ENCODE results near the gene AUTS2.

The AUTS2 gene

GRCh38 chr7:70559815-70560214 is 961.5 kb downstream of the AUTS2 start:
- H3K4me3 ChIP-seq (ENCODE audit: low read length): no peak overlapping the region
- TF ChIP-seq, protein P1, sequence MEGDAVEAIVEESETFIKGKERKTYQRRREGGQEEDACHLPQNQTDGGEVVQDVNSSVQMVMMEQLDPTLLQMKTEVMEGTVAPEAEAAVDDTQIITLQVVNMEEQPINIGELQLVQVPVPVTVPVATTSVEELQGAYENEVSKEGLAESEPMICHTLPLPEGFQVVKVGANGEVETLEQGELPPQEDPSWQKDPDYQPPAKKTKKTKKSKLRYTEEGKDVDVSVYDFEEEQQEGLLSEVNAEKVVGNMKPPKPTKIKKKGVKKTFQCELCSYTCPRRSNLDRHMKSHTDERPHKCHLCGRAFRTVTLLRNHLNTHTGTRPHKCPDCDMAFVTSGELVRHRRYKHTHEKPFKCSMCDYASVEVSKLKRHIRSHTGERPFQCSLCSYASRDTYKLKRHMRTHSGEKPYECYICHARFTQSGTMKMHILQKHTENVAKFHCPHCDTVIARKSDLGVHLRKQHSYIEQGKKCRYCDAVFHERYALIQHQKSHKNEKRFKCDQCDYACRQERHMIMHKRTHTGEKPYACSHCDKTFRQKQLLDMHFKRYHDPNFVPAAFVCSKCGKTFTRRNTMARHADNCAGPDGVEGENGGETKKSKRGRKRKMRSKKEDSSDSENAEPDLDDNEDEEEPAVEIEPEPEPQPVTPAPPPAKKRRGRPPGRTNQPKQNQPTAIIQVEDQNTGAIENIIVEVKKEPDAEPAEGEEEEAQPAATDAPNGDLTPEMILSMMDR (conservative IDR thresholded peaks at IDR 0.05; ENCODE audit: low read depth, low read length): no peak
- no peak for DNase-seq (ENCODE audit: low read depth)

GRCh38 chr7:70563960-70564359 is 965.7 kb downstream of the AUTS2 start:
- TF ChIP-seq, protein P1 (conservative IDR thresholded peaks at IDR 0.05; ENCODE audit: low read depth, low read length): no peak
- DNase-seq (ENCODE audit: low read depth): no peak
- H3K4me3 ChIP-seq (ENCODE audit: low read length): no peak overlapping the region

DNA sequence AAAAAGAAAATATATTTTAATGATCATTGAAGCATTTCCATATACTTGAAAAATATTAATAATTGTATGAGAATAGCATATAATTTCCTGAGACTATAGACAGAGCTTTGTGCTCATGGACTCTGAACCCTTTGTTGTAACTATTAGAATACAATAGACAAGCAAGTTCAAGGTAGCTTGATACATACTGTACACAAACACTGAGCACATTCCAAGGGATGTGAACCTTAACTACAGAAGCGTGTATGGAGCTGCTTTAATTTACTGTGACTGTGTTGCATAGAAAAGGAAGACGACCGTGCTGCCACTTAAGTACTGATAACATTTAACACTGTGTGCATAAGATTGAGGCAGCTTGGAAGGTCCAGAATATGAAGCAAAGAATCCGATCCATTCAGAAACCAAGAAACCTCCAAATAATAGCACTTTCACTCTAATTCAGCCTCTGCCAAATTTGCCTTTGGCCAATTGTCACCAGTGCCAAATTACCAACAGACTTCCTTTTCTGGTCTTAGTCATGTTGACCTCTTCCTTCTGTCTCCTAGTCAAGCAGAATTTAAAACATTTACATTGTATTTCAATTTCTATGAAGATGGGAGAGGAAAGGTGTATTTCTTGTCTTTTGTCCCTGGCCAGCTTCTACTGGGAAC is 967.6 kb downstream of the AUTS2 start:
- DNase-seq (ENCODE audit: low read depth): no peak
- TF ChIP-seq, protein P1 (conservative IDR thresholded peaks at IDR 0.05; ENCODE audit: low read depth, low read length): no peak
- H3K4me3 ChIP-seq (ENCODE audit: low read length): no peak overlapping the region

DNA sequence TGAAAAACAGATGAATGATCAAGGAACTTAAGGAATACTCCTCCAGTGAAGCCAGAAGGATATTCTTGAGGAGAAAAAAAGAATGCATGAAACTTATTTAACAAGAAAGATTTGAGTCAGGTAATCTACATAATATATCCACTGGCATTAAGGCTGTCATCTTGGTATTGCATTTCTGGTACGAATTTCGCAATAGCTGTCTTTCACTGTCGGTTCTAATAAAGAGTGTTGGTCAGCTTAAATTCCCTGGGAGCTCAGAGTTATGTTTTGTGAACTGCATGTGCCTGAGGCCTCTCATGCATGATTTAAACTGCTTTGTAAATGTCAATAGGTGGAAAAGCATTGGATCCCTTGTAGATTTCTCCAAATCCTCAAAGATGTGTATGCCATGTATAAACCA is 968.4 kb downstream of the AUTS2 start:
- H3K4me3 ChIP-seq (ENCODE audit: low read length): no peak overlapping the region
- TF ChIP-seq, protein P1 (conservative IDR thresholded peaks at IDR 0.05; ENCODE audit: low read depth, low read length): no peak
- peak; percentile 83 for DNase-seq (ENCODE audit: low read depth)

GRCh38 chr7:70568674-70569334 is 970.5 kb downstream of the AUTS2 start:
- no peak overlapping the region for H3K4me3 ChIP-seq (ENCODE audit: low read length)
- DNase-seq (ENCODE audit: low read depth): no peak
- TF ChIP-seq, protein P1 (conservative IDR thresholded peaks at IDR 0.05; ENCODE audit: low read depth, low read length): no peak

DNA sequence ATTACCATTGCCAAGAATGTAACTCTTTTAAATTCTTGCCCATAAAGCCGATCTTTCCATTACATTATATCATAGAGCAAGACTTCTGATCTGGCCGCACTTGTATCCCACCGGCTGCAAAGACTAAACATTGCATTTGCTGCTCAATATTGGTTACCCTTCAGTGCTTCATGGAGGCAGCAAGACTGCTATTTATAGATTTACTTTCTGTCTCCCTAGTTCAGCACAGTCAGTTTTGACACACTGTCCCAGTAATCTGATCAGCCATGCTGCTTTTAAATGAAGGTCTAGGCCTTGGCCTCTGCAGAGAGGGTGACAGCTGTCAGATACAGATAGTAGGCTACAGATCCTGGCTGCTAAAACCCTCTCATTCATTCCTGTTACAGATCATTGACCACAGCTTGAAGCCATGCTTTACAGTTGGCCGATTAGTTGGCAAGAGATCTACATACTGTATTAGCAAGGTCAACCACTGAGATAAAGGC is 971.1 kb downstream of the AUTS2 start:
- H3K4me3 ChIP-seq (ENCODE audit: low read length): no peak overlapping the region
- peak; percentile 52 for DNase-seq (ENCODE audit: low read depth)
- TF ChIP-seq, protein P1 (conservative IDR thresholded peaks at IDR 0.05; ENCODE audit: low read depth, low read length): no peak

DNA sequence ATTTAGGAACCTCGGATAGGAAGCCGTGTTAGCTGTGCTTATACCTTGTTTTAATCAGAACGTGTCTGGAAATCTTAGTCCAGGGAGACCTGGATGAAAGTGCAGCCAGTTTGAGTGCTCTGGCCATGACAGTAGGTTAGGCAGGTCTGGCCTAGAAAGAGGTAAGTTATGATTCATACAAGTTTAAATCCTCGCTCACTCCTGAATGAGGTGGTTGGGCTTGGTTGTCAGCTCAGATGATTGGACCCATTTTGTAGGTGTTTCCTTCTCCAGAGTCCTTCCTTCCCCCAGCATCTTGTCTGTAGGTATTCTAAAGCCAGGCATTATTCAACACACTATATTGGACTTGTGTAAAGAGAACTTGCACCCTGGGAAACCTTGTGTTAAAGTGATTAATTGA is 971.8 kb downstream of the AUTS2 start:
- TF ChIP-seq, protein P1 (conservative IDR thresholded peaks at IDR 0.05; ENCODE audit: low read depth, low read length): no peak
- no peak overlapping the region for H3K4me3 ChIP-seq (ENCODE audit: low read length)
- no peak for DNase-seq (ENCODE audit: low read depth)
